ENCODE results near the gene CDH18. TPM values are rescaled to one million over a fixed set of nuclear protein-coding genes. Genes with fewer than 3 reads are reported as not detected.
"Not testable (repeated sequence)": the region's sequence is repeated elsewhere in the genome, so short reads cannot be mapped to it uniquely, and the experiment has no call there.

CDH18 gene
- total and polyA plus RNA-seq, 3 donors from 2014 or later: 6.4 to 11.3 (median 10.7) TPM

DNA sequence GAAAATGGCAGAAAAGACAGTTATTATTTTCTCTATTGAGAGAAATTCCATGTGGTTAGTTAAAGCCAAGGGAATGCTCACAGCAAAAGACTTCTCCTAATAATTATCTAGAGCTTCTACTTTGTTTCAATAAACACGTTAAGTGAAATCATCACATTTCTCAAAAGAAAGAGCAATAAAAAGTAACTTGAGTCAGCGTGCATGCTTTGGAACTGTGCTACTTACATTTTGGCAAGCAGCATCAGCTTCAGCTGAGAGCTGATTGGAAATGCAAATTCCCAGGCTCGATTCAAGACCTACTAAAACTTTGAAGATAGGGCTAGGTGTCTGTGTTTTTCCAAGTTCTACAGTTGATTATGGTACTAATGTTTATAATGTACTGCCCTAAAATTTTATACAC lies 132.1 kb downstream of the CDH18 start:
- Histone ChIP-seq H3K36me3 (ENCODE audit: low read depth, missing control alignments) (no peaks in the 10 kb centered on the region), H3K4me3 (no peak overlapping the region), H3K4me1 (no peaks in the 10 kb centered on the region), H3K27me3 (no peaks in the 10 kb centered on the region), H3K9me3 (no peaks in the 10 kb centered on the region), H3K27ac (no peak overlapping the region)
- WGBS, 2 donors: 36 to 43% methylated on average over 3 of the region's 3 CpGs
- intact Hi-C loops (cut with DNase I; ENCODE audit: low total_unique reads): no loop called here
- no peak for TF ChIP-seq POLR2A (IDR thresholded peaks at IDR 0.05)
- TF ChIP-seq, protein P1, sequence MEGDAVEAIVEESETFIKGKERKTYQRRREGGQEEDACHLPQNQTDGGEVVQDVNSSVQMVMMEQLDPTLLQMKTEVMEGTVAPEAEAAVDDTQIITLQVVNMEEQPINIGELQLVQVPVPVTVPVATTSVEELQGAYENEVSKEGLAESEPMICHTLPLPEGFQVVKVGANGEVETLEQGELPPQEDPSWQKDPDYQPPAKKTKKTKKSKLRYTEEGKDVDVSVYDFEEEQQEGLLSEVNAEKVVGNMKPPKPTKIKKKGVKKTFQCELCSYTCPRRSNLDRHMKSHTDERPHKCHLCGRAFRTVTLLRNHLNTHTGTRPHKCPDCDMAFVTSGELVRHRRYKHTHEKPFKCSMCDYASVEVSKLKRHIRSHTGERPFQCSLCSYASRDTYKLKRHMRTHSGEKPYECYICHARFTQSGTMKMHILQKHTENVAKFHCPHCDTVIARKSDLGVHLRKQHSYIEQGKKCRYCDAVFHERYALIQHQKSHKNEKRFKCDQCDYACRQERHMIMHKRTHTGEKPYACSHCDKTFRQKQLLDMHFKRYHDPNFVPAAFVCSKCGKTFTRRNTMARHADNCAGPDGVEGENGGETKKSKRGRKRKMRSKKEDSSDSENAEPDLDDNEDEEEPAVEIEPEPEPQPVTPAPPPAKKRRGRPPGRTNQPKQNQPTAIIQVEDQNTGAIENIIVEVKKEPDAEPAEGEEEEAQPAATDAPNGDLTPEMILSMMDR (IDR thresholded peaks at IDR 0.05): no peak
- DNase-seq: no peak

DNA sequence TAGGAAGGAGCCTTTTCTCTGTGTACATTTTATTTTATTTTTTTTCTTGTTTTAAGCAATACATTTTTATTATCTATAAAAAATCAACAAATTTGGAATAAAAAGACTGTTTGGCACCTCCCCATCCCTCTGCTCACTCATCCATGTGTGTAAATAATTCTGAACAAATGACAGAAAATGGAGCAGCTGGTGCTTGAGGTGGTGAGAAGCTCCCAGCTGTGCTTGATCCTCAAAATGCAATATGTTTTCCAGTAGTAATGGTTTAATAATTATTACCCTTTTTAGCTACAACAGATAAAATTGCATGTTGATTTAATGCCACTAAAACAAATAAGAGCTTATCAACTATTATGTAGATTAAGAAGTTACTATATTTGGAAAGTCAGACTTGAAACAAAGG lies 132.5 kb downstream of the CDH18 start:
- DNase-seq: no peak
- no peaks in the 10 kb centered on the region for H3K27me3 ChIP-seq
- no peak for TF ChIP-seq POLR2A (IDR thresholded peaks at IDR 0.05)
- TF ChIP-seq, protein P1 (IDR thresholded peaks at IDR 0.05): no peak
- no peaks in the 10 kb centered on the region for H3K4me1 ChIP-seq
- no peak overlapping the region for H3K4me3 ChIP-seq
- intact Hi-C loops (cut with DNase I; ENCODE audit: low total_unique reads): no loop called here
- no peaks in the 10 kb centered on the region for H3K9me3 ChIP-seq
- no peak overlapping the region for H3K27ac ChIP-seq
- H3K36me3 ChIP-seq (ENCODE audit: low read depth, missing control alignments): no peaks in the 10 kb centered on the region

DNA sequence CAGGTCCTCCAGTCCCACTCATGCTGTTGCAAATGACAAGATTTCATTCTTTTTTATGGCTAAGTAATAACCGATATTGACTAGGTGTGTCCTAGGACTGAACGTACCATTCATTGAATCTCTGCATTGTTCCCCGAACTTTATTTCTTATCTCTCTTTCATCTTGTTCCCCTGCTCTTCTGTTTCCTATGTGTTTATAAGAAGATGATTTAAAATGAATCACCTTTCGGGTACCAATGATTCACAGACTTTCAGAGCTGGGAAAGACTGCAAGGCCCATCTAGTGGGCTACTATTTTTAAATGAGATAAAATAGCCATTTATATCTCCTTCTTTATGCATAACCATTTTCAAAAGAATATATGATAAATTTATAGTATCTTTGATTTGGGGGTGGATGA lies 133.0 kb downstream of the CDH18 start:
- Histone ChIP-seq H3K4me1 (no peaks in the 10 kb centered on the region), H3K4me3 (no peak overlapping the region), H3K36me3 (ENCODE audit: low read depth, missing control alignments) (no peaks in the 10 kb centered on the region), H3K27ac (no peak overlapping the region), H3K27me3 (no peaks in the 10 kb centered on the region), H3K9me3 (no peaks in the 10 kb centered on the region)
- no peak for DNase-seq
- intact Hi-C loops (cut with DNase I; ENCODE audit: low total_unique reads): no loop called here
- 89 to 92% methylated on average over 4 of the region's 4 CpGs for WGBS, 2 donors
- no peak for TF ChIP-seq POLR2A (IDR thresholded peaks at IDR 0.05)

DNA sequence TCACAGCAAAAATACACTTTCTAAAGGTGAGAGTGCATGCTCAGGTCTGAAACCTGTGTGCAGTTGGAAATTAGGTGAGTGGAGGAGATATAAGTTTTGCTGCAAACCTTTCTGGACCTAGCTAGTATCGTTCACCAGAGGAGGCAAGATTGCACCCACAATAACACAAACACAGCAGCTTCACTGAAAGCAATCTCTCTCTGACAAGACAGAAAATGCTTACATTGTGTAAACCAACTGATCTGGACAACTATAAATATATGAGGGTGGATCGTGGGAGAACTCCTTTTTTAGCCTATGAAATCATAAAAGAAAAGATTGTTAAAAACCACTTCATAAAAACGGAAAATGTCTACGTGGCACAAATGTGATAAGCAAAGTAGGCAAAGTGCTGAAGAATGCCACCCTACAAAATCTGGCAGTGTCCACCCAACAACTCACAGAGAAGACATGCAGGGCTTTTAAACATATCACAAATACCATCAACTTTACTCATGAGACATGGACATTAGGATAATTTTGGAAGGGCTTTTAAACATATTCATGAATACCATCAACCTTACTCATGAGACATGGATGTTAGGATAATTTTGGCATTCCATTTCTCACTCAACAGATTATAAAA lies 134.3 kb downstream of the CDH18 start:
- Histone ChIP-seq H3K27ac (no peak overlapping the region), H3K4me3 (no peak overlapping the region), H3K36me3 (ENCODE audit: low read depth, missing control alignments) (no peaks in the 10 kb centered on the region), H3K27me3 (no peaks in the 10 kb centered on the region), H3K4me1 (no peaks in the 10 kb centered on the region), H3K9me3 (no peaks in the 10 kb centered on the region)
- no peak for TF ChIP-seq POLR2A (IDR thresholded peaks at IDR 0.05)
- TF ChIP-seq, protein P1 (IDR thresholded peaks at IDR 0.05): no peak
- intact Hi-C loops (cut with DNase I; ENCODE audit: low total_unique reads): no loop called here
- DNase-seq: no peak
- 58 to 71% methylated on average over 4 of the region's 4 CpGs for WGBS, 2 donors

DNA sequence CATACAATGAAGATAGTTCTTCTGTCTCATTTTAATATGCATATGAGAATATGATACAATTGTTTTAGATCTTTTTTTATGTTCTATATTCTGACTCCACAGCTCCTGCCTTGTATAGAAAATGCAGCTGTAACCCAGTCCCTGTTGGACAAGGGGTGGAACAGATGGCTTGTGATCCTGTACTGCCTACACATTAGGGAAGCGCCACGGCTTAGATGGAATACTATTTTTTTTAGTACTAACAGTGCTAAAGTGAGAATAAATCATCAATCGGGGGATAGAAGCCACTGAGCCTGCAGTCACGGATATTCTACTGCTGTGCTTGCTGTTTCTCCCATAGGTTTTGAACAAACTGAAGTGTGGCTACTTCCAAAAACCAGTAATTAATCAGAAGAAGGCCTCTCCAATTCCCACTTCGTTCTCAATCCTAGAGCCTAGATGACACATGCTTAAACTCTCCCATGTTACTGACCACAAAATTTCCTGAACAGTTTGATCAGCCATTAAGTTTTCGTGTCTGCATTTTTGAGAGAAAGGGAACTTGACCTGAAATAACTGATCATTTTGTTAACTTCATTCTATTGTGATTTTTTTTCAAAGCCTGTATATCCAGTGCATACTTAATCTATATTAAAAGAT lies 150.3 kb downstream of the CDH18 start:
- intact Hi-C loops (cut with DNase I; ENCODE audit: low total_unique reads): no loop called here
- WGBS, 2 donors: 67 to 74% methylated on average over 6 of the region's 6 CpGs
- H3K36me3 ChIP-seq (ENCODE audit: low read depth, missing control alignments): no peaks in the 10 kb centered on the region
- no peaks in the 10 kb centered on the region for H3K9me3 ChIP-seq
- H3K4me1 ChIP-seq: no peaks in the 10 kb centered on the region
- no peak overlapping the region for H3K4me3 ChIP-seq
- DNase-seq: no peak
- H3K27me3 ChIP-seq: no peaks in the 10 kb centered on the region
- no peak overlapping the region for H3K27ac ChIP-seq
- no peak for TF ChIP-seq POLR2A (IDR thresholded peaks at IDR 0.05)

DNA sequence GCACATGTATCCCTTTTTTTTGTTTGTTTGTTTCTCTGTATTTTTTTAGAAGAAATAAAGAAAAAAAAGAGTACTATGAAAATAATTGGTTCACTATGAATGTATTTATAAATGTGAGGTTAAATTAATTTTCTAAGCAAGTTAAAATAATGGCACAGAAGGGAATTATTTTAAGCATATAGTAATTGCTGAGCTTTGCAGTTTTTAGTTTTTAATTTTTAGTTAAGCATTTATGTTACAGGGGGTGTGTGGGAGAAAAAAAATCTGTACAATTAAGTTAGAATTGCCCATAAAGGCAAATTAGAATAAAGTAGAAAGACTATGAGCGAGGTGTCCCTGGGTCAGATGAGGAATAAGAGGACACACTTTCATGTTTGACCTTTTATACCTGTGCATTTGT lies 152.6 kb downstream of the CDH18 start:
- H3K27ac ChIP-seq: no peak overlapping the region
- H3K4me3 ChIP-seq: no peak overlapping the region
- no peaks in the 10 kb centered on the region for H3K36me3 ChIP-seq (ENCODE audit: low read depth, missing control alignments)
- no peaks in the 10 kb centered on the region for H3K9me3 ChIP-seq
- no peak for DNase-seq
- no peaks in the 10 kb centered on the region for H3K27me3 ChIP-seq
- WGBS, 2 donors: 89 to 92% methylated on average over 1 of the region's 1 CpG
- intact Hi-C loops (cut with DNase I; ENCODE audit: low total_unique reads): no loop called here
- no peak for TF ChIP-seq POLR2A (IDR thresholded peaks at IDR 0.05)
- TF ChIP-seq, protein P1 (IDR thresholded peaks at IDR 0.05): no peak
- H3K4me1 ChIP-seq: no peaks in the 10 kb centered on the region

DNA sequence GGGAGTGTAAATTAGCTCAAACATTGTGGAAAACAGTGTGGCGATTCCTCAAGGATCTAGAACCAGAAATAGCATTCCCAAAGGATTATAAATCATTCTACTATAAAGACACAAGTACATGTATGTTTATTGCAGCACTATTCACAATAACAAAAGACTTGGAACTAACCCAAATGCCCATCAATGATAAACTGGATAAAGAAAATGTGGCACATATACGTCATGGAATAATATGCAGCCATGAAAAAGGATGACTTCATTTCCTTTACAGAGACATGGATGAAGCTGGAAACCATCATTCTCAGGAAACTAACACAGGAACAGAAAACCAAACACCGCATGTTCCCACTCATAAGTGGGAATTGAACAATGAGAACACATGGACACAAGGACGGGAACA lies 175.3 kb downstream of the CDH18 start:
- H3K9me3 ChIP-seq; H3K4me3 ChIP-seq; H3K36me3 ChIP-seq (ENCODE audit: low read depth, missing control alignments); intact Hi-C loops (cut with DNase I; ENCODE audit: low total_unique reads); H3K27ac ChIP-seq; H3K4me1 ChIP-seq; H3K27me3 ChIP-seq; DNase-seq: not testable (repeated sequence)
- WGBS, 2 donors: 91 to 92% methylated on average over 4 of the region's 4 CpGs
